H9 (cell line): ENCODE measurements around the gene TYMP. TPM values are rescaled to one million over a fixed set of nuclear protein-coding genes. Genes with fewer than 3 reads are reported as not detected.

Experiments
- DNase-seq: peaks from one replicate; pipeline ENCODE4 v3.0.0-alpha.2; 2017
- H2AFZ ChIP-seq: one replicate; pipeline ENCODE4 v1.6.1; 2013; ENCODE audit warnings: mild to moderate bottlenecking, low read length, control low read depth, moderate library complexity
- H2AK5ac ChIP-seq: 2 replicates; pipeline ENCODE4 v1.6.1; 2013; ENCODE audit warnings: low read length, control low read depth, mixed read lengths; ENCODE audit not compliant: insufficient read length
- H2BK120ac ChIP-seq: one replicate; pipeline ENCODE4 v1.6.1; 2013; ENCODE audit warnings: low read depth, mild to moderate bottlenecking, low read length, control low read depth, inconsistent platforms; ENCODE audit not compliant: poor library complexity, severe bottlenecking
- H2BK12ac ChIP-seq: 2 replicates; pipeline ENCODE4 v1.6.1; 2013; ENCODE audit warnings: low read length, control low read depth, mixed read lengths, low read depth; ENCODE audit not compliant: insufficient read length
- H2BK15ac ChIP-seq: 2 replicates; pipeline ENCODE4 v1.6.1; 2013; ENCODE audit warnings: low read depth, low read length, control low read depth
- H2BK20ac ChIP-seq: one replicate; pipeline ENCODE4 v1.6.1; 2013; ENCODE audit warnings: low read depth, mild to moderate bottlenecking, low read length, control low read depth, inconsistent platforms; ENCODE audit not compliant: poor library complexity, severe bottlenecking
- H2BK5ac ChIP-seq: 2 replicates; pipeline ENCODE4 v1.6.1; 2013; ENCODE audit warnings: low read length, control low read depth, mixed read lengths; ENCODE audit not compliant: insufficient read length
- H3K14ac ChIP-seq: 2 replicates; pipeline ENCODE4 v1.6.1; 2013; ENCODE audit warnings: low read length, control low read depth; ENCODE audit not compliant: insufficient read depth
- H3K18ac ChIP-seq: 2 replicates; pipeline ENCODE4 v1.6.1; 2013; ENCODE audit warnings: low read depth, mild to moderate bottlenecking, mixed read lengths, low read length, control low read depth; ENCODE audit not compliant: insufficient read length
- H3K23ac ChIP-seq: 2 replicates; pipeline ENCODE4 v1.6.1; 2013; ENCODE audit warnings: low read length, control low read depth, mixed read lengths, low read depth; ENCODE audit not compliant: insufficient read length
- H3K23me2 ChIP-seq: 2 replicates; pipeline ENCODE4 v1.6.1; 2013; ENCODE audit warnings: low read depth, mild to moderate bottlenecking, mixed read lengths, low read length, control low read depth; ENCODE audit not compliant: insufficient read length, poor library complexity, severe bottlenecking
- H3K27ac ChIP-seq: 2 replicates; pipeline ENCODE4 v1.5.1; 2013; ENCODE audit warnings: low read length, control low read depth, mixed read lengths, low read depth; ENCODE audit not compliant: insufficient read length
- H3K27me3 ChIP-seq: 2 replicates; pipeline ENCODE4 v1.6.1; 2013; ENCODE audit warnings: low read length, control low read depth, inconsistent platforms; ENCODE audit not compliant: insufficient read depth
- H3K4ac ChIP-seq: 2 replicates; pipeline ENCODE4 v1.6.1; 2013; ENCODE audit warnings: low read depth, mild to moderate bottlenecking, control low read depth, inconsistent platforms, low read length, moderate library complexity
- H3K4me1 ChIP-seq: 2 replicates; pipeline ENCODE4 v1.6.1; 2013; ENCODE audit warnings: low read length, control low read depth, inconsistent platforms; ENCODE audit not compliant: insufficient read depth
- H3K4me2 ChIP-seq: 2 replicates; pipeline ENCODE4 v1.6.1; 2013; ENCODE audit warnings: low read length, control low read depth, mixed read lengths; ENCODE audit not compliant: insufficient read length, insufficient read depth
- H3K56ac ChIP-seq: 2 replicates; pipeline ENCODE4 v1.6.1; 2013; ENCODE audit warnings: low read depth, mild to moderate bottlenecking, mixed read lengths, low read length, control low read depth; ENCODE audit not compliant: insufficient read length
- H3K79me1 ChIP-seq: 2 replicates; pipeline ENCODE4 v1.6.1; 2013; ENCODE audit warnings: low read depth, mild to moderate bottlenecking, moderate library complexity, low read length, control low read depth, inconsistent platforms; ENCODE audit not compliant: insufficient read depth, poor library complexity, severe bottlenecking
- H3K79me2 ChIP-seq: 2 replicates; pipeline ENCODE4 v1.6.1; 2013; ENCODE audit warnings: low read length, control low read depth, inconsistent platforms; ENCODE audit not compliant: insufficient read depth
- H3K9ac ChIP-seq: 2 replicates; pipeline ENCODE4 v1.6.1; 2013; ENCODE audit warnings: low read length, control low read depth, mixed read lengths; ENCODE audit not compliant: insufficient read length; ENCODE audit errors: extremely low read depth
- H3K9me3 ChIP-seq: one replicate; pipeline ENCODE4 v1.6.1; 2013; ENCODE audit warnings: low read depth, low read length, inconsistent platforms; ENCODE audit not compliant: control insufficient read depth
- H3T11ph ChIP-seq: one replicate; pipeline ENCODE4 v1.6.1; 2013; ENCODE audit warnings: mild to moderate bottlenecking, low read length, control low read depth, inconsistent platforms
- H4K20me1 ChIP-seq: one replicate; pipeline ENCODE4 v1.6.1; 2013; ENCODE audit not compliant: control insufficient read depth, insufficient read length, insufficient read depth
- H4K5ac ChIP-seq: 2 replicates; pipeline ENCODE4 v1.6.1; 2013; ENCODE audit warnings: low read depth, mild to moderate bottlenecking, mixed read lengths, low read length, control low read depth; ENCODE audit not compliant: insufficient read length
- H4K8ac ChIP-seq: replicated peaks from 2 replicates; pipeline ENCODE4 v1.6.1; 2013; ENCODE audit warnings: low read length, control low read depth, mixed read lengths, low read depth; ENCODE audit not compliant: insufficient read length
- H4K91ac ChIP-seq: 2 replicates; pipeline ENCODE4 v1.6.1; 2013; ENCODE audit warnings: low read depth, mild to moderate bottlenecking, moderate library complexity, mixed read lengths, low read length, control low read depth; ENCODE audit not compliant: insufficient read length
- H3K27ac Mint-ChIP-seq, 3 experiments: 2 replicates in 2 of 3; 3 replicates in 1 of 3; pipeline ENCODE4 v1.8.0; 2020 to 2021; ENCODE audit warnings: mixed read lengths in 3 of 3, mild to moderate bottlenecking in 1 of 3, moderate library complexity in 1 of 3
- H3K27me3 Mint-ChIP-seq: 2 replicates; pipeline ENCODE4 v1.8.0; 2021; ENCODE audit warnings: low read depth, mild to moderate bottlenecking, moderate library complexity, mixed read lengths
- H3K36me3 Mint-ChIP-seq, 3 experiments: 2 replicates in 2 of 3; 3 replicates in 1 of 3; pipeline ENCODE4 v1.8.0; 2020 to 2021; ENCODE audit warnings: low read depth in 3 of 3, mixed read lengths in 3 of 3; ENCODE audit not compliant: insufficient read depth in 1 of 3
- H3K4me1 Mint-ChIP-seq, 2 experiments: 2 replicates each; pipeline ENCODE4 v1.8.0; 2020; ENCODE audit warnings: mixed read lengths in 2 of 2
- H3K4me3 Mint-ChIP-seq, 2 experiments: 2 replicates in 1 of 2; 3 replicates in 1 of 2; pipeline ENCODE4 v1.8.0; 2020 to 2021; ENCODE audit warnings: mild to moderate bottlenecking in 2 of 2, mixed read lengths in 2 of 2, moderate library complexity in 1 of 2
- H3K9me3 Mint-ChIP-seq, 2 experiments: 2 replicates in 1 of 2; 3 replicates in 1 of 2; pipeline ENCODE4 v1.8.0; 2020; ENCODE audit warnings: mild to moderate bottlenecking in 2 of 2, mixed read lengths in 2 of 2, moderate library complexity in 1 of 2
- WGBS: extraction: QIAGEN DNeasy Blood & Tissue Kit; methylation state at CpG from one replicate; pipeline ENCODE4 v1.1.7; 2013; ENCODE audit warnings: missing lambda C conversion rate, low lambda C conversion rate, mixed read lengths; ENCODE audit not compliant: insufficient read length; ENCODE audit errors: extremely low coverage; 5-methylcytosine and 5-hydroxymethylcytosine counted together
- total RNA-seq: library from RNA; stranded (reverse); gene quantifications from 2 replicates; pipeline ENCODE4 v1.2.1, GENCODE V29; 2021
- TF ChIP-seq, protein P1 (sequence below): fragments of 200-600 bp; sonication (generic); conservative IDR thresholded peaks from 3 replicates; pipeline ENCODE4 v1.8.0; 2021; ENCODE audit warnings: antibody characterized with exemption, mild to moderate bottlenecking

Gene TYMP
- total RNA-seq, 1 experiment from 2014 or later, result 1.0 TPM

DNA sequence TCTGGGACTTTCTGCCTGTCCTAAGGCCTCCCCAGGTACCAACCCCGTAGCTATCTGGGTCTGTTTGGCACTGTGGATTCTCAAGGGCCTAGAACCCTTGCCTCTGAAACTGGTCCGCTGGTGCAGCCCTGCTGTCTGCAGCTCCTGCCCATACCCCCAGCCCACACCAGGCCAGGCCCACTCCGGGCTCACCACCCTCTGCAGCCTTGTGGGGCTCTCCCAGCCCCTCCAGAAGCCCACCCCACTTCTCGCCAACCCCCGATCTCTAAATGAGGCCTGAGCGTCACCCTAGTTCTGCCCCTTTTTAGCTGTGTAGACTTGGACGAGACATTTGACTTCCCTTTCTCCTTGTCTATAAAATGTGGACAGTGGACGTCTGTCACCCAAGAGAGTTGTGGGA lies 20.6 kb upstream of the TYMP start:
- TF ChIP-seq, protein P1, sequence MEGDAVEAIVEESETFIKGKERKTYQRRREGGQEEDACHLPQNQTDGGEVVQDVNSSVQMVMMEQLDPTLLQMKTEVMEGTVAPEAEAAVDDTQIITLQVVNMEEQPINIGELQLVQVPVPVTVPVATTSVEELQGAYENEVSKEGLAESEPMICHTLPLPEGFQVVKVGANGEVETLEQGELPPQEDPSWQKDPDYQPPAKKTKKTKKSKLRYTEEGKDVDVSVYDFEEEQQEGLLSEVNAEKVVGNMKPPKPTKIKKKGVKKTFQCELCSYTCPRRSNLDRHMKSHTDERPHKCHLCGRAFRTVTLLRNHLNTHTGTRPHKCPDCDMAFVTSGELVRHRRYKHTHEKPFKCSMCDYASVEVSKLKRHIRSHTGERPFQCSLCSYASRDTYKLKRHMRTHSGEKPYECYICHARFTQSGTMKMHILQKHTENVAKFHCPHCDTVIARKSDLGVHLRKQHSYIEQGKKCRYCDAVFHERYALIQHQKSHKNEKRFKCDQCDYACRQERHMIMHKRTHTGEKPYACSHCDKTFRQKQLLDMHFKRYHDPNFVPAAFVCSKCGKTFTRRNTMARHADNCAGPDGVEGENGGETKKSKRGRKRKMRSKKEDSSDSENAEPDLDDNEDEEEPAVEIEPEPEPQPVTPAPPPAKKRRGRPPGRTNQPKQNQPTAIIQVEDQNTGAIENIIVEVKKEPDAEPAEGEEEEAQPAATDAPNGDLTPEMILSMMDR, result no peak

More for the DNA sequence above, 20.6 kb upstream of the TYMP start:
- no CpG with 5 or more reads among the region's 8 CpGs for WGBS
- Mint-ChIP-seq H3K36me3 (no peaks in the 10 kb centered on the region), H3K27me3 (peaks cover 20% of the 10 kb centered on the region), H3K4me3 (no peak overlapping the region), H3K4me1 (peaks cover 4 to 7% of the 10 kb centered on the region in 2 experiments), H3K9me3 (no peaks in the 10 kb centered on the region), H3K27ac (no peak overlapping the region)
- H3K14ac ChIP-seq, result no peak overlapping the region; the same call in 1 of the 2 replicates
- no peaks in the 10 kb centered on the region for H4K20me1 ChIP-seq
- no peaks in the 10 kb centered on the region for H3K4me1 ChIP-seq
- no peak overlapping the region for H2AK5ac ChIP-seq
- no peak overlapping the region for H3K23ac ChIP-seq
- H3K79me1 ChIP-seq, result no peaks in the 10 kb centered on the region
- no peaks in the 10 kb centered on the region for H3K79me2 ChIP-seq
- H3K27me3 ChIP-seq, result no peaks in the 10 kb centered on the region
- H3K4ac ChIP-seq, result no peak overlapping the region
- H3K27ac ChIP-seq, result no peak overlapping the region
- no peak overlapping the region for H2BK5ac ChIP-seq
- H3K18ac ChIP-seq, result no peak overlapping the region
- H3K4me2 ChIP-seq, result no peak overlapping the region
- H3K9me3 ChIP-seq, result no peaks in the 10 kb centered on the region
- no peak overlapping the region for H3T11ph ChIP-seq
- H2BK15ac ChIP-seq, result no peak overlapping the region
- no peaks in the 10 kb centered on the region for H3K23me2 ChIP-seq
- H2AFZ ChIP-seq, result no peak overlapping the region
- no peak overlapping the region for H2BK120ac ChIP-seq
- H3K56ac ChIP-seq, result no peak overlapping the region
- H4K91ac ChIP-seq, result no peak overlapping the region
- H2BK12ac ChIP-seq, result no peak overlapping the region
- no peak overlapping the region for H2BK20ac ChIP-seq
- DNase-seq, result no peak
- no peak overlapping the region for H4K8ac ChIP-seq
- H3K9ac ChIP-seq, result no peak overlapping the region
- H4K5ac ChIP-seq, result no peak overlapping the region
